ENCODE measurements around the gene TNFAIP8L3.

GRCh38 chr15:51103330-51103729 lies 8.6 kb upstream of the TNFAIP8L3 start:
- no peak for TF ChIP-seq CTCF (IDR thresholded peaks at IDR 0.05; ENCODE audit: low read length)
- no peak for TF ChIP-seq EZH2 (optimal IDR thresholded peaks at IDR 0.05; ENCODE audit: low read depth, low read length)

Data from MM.1S (cell line).